ENCODE data around the gene CCR6.

CCR6 gene

DNA sequence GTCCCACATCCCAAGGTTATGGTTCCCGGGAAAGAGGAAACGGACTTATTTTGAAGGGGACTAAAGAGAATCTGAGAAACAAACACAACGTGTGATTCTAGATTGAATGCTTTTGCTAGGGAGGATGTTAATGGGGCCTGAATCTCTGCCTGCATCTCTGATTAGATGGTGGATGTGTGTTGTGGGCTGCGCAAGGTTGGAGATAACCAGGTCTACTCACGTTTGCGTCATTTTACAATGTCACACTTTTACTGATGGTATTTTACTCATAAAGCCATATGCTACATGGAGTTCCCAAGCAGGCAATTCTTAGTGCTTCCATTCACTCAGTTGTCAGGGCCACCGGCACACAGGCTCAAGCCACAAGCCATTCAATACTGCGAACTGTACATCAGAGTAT is 23.2 kb upstream of the CCR6 start:
- no peak for FAIRE-seq

- no peak for FAIRE-seq
These were observed 22.6 kb upstream of the CCR6 start for GRCh38 chr6:167100241-167100674.

DNA sequence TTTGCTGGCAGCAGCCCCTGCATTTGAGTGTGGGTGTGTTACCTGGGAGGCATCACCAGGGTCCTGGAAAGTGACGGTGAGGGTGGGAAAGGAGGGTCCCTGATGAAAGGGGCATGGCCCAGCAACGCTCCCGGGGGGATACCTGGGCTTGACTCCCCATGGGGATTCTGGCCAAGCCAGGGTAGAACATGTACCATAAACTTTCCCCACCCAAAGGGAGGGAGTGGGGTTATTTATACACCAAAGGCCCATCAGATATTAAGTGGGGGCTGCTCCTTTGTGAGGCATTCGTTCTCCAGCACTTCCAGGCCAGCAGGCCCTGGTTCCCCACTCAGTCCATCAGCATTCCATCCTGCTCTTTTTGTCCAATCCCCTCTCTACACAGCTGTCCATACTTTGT is 20.6 kb upstream of the CCR6 start:
- FAIRE-seq, result no peak

DNA sequence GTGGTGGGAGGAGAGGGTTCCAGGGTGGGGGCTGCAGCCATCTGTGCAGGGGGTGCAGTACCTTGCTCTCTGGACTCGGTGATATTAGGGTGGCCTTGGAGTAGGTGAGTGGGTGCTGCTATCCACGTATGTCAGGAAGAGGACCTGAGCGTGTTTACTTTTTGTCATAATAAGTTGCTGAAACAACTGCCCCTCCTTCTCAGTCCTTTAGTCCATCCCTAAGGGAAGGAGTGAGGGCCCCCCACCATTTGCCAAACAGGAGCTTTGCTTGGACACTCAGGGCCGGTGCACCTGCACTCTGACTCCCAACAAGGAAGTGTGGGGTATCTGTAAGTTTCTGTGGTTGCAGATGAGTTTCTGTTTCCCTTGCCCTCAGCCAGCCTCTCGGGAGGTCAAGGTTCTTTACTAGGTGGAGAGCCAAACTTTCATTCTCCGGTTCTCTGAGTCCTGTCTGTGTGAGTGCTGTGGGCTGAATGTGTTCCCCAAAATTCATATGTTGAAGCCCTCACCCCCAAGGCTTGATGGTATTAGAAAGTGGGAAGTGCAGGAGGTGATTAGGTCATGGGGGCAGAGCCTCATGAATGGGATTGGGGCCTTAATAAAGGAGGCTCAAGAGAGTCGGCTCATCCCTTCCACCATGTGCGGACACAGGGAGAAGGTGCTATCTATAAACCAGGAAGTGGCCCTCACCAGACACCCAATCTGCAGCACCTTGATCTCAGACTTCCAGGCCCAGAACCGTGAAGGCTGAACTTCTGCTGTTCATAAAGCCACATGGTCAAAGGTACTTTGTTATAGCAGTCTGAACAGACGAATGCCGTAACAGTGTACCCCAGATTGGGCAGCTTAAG is 19.6 kb upstream of the CCR6 start:
- no peak for FAIRE-seq

DNA sequence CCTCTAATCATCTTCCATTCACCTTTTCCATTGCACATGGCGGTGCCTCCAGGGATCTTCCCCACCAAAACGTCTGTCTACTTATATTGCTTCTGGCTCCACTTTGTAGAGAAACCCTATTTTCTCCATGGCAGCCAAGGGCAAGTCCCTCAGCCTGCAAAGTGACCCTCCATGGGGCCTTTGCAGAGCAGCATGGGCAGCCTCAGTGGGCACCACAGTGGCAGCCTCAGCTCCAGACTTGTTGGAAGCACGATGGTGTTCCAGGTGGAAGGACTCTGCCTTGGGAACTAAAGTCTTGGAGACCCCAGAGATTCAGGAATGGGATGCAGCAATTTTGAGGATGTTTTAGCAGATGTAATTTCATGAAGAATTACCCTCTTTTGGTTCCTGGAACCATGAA is 18.5 kb upstream of the CCR6 start:
- FAIRE-seq, result no peak

GRCh38 chr6:167105060-167105459 is 17.8 kb upstream of the CCR6 start:
- no peak for FAIRE-seq

GRCh38 chr6:167106406-167106805 is 16.5 kb upstream of the CCR6 start:
- no peak for FAIRE-seq

DNA sequence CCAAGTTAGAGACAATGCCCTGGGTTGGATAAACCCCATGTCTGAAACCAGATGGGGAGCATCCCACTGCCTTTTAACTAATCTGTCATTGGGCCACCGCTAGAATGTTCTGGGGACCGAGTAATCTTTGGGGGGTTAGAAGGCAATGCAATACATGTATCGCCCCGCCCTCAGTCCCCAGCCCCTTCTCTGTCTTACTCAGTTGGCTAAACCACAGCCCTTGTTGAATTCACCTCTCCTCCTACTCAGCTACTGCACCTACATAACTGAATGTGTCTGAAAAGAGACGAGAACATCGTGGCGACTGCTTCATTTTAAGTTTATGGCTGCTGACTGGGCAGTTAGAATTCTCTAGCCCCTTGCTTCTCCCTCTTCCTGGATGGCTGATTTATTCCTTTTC is 15.1 kb upstream of the CCR6 start:
- FAIRE-seq, result no peak

- no peak for FAIRE-seq
These were observed 14.6 kb upstream of the CCR6 start for GRCh38 chr6:167108278-167108677.

GRCh38 chr6:167109651-167110050 is 13.2 kb upstream of the CCR6 start:
- no peak for FAIRE-seq

DNA sequence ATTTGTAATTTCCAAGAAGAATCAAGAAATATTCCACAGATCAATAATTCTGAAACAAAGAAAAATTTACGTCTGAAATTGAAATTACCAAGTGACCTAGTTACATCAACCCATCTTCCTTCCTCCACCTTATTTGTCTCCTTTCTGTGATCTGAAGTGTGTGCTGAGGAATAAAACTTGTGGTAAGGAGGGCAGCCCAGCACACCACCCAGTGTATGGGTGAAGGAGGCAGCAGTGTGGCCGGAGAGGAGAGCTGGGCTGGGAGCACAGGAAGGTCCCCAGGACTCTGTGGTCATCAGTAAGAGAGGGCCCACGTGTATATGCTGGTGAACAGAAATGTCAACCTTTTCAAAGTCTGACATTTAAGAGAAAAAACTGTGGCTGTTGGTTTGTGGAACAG is 11.3 kb upstream of the CCR6 start:
- no peak for FAIRE-seq

DNA sequence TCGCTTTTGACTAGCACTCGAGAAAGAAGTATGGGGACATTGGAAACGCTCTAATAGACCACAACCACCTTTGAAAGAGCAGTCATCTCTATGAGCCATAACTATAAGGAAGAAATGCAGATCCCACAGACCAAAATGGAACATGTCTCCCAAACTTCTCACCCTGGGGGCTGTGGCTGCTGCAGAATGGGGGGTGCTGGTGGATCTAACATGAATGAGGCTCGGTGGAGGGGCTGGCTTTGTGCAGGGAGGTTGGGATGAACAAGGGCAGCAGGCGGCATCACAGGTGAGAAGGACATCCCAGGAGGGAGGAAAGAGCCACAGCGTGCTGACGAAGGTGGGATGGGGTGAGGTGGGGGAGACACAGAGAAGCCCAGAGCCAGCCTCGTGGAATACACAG is 10.5 kb upstream of the CCR6 start:
- no peak for FAIRE-seq

DNA sequence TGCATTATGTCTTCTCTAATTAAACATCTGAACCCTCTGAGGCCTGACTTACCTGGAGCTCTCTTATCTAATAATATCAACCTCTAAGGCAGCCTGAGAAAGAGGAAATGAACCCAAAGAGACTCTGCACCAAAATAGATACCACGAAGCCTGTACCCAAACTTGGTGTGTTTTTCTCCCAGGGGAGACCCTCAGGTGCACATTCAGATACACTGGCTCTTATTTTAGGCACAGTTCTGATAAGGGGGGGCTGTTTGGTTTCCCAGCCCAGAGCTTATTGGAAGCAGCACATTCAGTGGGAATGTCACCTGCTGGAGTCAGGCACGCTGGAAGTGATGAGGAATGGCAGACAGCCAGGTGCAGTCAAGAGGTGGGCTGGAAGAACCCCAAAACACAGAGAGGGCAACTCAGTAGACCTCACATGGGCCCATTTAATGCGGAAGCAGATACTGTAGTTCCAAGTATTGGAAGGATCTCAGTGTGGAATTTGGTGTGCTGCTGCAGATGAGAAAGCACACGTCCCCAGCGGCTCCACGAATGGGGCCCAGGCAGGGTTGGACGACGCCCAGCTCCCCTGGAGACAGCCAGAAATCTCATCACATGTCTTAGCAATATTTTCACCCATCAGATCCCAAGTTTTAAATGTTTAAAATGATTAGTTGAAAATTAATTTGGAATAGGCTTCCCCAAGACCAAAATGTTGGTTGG is 9.7 kb upstream of the CCR6 start:
- FAIRE-seq, result no peak

DNA sequence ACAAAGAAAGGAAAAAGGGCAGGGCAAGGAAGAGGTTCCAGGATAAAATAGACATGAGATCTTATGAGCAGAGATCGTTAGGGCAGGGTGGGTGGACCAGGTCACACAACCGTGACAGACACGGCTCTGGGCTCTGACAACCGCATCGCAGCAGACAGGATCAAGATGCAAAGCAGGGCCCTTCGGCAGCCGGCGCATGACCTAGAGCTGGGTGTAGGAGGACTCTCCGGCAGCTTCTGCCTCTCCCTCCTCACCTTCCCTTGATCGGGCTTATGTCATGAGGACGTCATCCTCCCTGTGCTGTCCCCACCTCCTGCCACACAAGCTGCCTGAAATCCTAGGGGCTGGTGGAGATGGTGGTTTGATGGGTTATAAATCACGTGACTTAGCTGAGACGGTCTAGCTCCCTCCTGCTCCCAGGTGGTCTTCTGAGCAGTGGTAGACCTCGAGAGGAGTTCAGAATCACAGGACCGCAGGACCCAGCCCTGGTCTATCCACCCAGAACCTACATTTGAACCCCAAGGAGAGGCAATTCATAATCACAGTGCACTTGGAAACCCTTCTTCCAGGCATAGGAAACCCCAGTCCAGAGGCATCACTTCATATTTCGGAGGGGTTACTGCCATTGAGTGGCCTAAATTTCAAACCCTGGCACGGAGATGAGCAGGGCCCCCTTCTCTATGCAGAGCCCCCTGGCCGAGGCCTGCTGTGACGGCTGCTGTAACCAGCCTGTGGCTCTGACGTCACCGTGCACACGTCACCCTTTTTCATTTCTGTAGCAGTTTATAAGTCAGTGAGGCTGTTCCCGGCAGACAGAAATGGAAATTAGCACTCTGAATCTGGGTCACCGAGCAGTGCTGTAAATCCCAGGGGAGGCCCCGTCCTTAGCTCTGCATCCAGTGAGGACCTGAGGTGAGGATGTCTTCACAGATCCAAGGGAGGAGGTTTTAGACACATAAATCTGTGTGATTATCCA is 8.7 kb upstream of the CCR6 start:
- FAIRE-seq, result no peak

- FAIRE-seq, result no peak
These were observed 7.8 kb upstream of the CCR6 start for GRCh38 chr6:167115054-167115453.

- no peak for FAIRE-seq
These were observed 6.6 kb upstream of the CCR6 start for GRCh38 chr6:167116109-167116837.

DNA sequence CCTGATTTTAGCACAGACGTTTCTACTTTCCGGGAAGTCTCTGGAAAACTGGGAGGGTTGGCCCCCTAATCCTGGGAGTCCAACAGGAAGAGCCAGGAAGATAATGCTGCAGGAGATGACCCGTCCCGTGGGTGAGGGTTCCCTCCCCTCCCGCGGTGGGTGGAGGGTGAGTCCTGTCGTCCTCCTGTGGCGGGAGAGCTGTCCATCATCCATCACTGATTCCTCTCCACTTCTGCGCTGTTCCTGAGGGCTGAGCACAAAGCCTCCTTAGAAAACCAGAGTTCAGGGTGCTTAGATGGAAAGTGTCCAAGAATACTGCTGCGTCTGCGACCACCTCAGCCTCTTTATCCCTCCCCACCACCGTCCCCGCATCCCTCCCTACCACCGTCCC is 6.1 kb upstream of the CCR6 start:
- no peak for FAIRE-seq

DNA sequence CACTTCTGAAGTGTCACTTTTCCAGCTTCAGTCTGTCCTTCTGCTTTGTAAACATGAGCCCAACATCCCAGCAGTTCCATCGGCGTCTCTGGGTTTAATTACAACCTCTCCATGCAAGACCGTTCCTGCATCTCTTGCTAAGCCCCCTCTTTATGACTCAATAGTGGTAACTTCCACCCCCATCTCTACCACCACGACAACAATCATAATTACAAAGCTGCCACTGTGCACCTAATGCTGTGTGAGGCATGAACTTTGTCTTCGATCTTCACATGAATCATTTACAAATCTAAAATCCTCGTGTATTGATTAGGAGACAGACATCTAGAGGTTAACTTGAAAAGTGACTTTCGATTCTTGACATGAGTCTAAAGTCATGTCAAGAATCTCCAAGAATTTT is 4.9 kb upstream of the CCR6 start:
- FAIRE-seq, result no peak

GRCh38 chr6:167118839-167119238 is 4.1 kb upstream of the CCR6 start:
- no peak for FAIRE-seq

GRCh38 chr6:167119670-167120582 is 3.0 kb upstream of the CCR6 start:
- no peak for FAIRE-seq

DNA sequence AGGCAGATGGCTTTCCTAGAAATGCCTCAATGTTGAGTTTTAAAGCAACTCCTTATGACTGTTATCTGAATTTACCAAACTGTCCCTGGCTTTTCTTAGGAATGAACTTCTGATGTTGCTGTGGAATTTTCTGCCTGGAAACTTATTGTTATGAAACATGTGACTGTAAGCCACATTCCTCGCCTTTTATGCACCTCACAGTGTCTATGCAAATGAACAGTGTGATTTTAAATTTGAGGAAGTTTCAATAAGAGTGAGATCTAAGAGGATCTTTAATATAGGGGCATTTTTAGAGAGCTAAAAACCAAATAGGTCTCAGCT is 2.4 kb upstream of the CCR6 start:
- peak; percentile 97 for FAIRE-seq
